HG02840 (cell line): ENCODE measurements around the gene SLC31A1.

Source experiments
- ATAC-seq: cut with Tn5 transposase; IDR thresholded peaks from one replicate; pipeline ENCODE4 v1.9.1; 2021; ENCODE audit warnings: mild to moderate bottlenecking, moderate library complexity, moderate number of reproducible peaks; ENCODE audit not compliant: unreplicated experiment, low FRiP score

The SLC31A1 gene

GRCh38 chr9:113221003-113221799 lies at the start of gene SLC31A1, which contains the start of gene FKBP15:
TSS of gene SLC31A1 (plus strand) at chr9:113221544. CDS start at chr9:113256149, 34,605 bp downstream.
TSS of gene FKBP15 (minus strand) at chr9:113221277. CDS start at chr9:113221243, 34 bp downstream.
- ATAC-seq, result peak; percentile 88

DNA sequence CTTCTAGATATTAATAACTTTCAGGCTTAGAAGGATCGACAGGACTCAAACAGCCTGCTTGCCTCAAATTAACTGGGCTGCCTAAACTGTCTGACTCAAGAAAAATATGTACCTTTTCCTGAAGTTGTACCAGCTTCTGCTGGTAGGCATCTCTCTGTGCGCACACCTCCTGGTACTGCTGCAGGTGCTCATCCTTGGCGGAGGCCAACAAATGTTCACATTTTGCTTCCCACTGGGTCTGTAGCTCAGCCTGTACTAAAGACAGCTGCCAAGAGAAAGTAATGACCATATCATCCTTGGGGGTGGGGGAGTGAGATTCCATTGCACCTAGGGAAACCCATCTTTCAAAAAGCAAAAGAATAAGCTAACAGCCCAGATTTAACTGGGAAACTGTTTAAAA lies 48.0 kb upstream of the SLC31A1 start:
- ATAC-seq, result no peak

GRCh38 chr9:113176803-113177202 lies 44.5 kb upstream of the SLC31A1 start:
- ATAC-seq, result no peak

GRCh38 chr9:113177251-113177650 lies 44.1 kb upstream of the SLC31A1 start:
- ATAC-seq, result no peak

DNA sequence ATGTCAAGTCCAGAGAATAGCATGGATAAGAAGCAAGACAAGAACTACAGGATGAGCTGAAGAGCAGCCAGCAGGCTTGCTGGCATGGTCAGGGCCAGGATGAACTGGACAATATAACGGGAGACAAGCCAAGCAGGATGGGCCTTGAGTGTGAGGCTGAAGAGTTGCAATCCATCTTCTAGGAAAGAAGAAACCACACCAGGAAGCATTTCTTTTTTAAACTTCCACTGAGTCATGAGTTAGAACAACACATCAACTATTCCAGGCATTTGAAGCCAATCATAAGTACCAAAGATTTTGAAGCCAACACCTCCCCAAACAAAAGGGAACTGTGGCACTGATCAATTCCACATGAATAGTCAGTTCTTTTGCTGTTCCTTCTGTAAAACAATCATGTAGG lies 43.3 kb upstream of the SLC31A1 start:
- no peak for ATAC-seq

- no peak for ATAC-seq
Measured at GRCh38 chr9:113179839-113180238, 41.5 kb upstream of the SLC31A1 start.

DNA sequence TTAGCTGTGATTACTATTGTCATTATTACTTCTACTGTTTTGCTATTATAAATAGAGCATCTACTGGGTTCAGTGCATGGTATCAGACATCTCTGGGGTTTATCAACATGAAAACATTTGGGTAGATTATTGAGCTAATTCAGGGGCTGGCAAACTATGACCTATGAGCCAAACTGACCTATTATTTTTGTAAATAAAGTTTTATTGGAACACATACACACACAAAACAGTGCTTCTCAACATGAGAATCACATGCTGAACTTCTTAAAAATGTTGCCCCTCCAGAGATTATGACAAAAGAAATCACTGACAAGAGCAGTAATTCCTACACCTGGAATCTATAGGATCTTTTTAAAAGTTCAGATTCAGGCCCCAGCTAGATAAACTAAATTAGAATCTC lies 40.2 kb upstream of the SLC31A1 start:
- no peak for ATAC-seq

- ATAC-seq, result no peak
Measured at GRCh38 chr9:113183956-113184488, 37.3 kb upstream of the SLC31A1 start.

GRCh38 chr9:113184539-113184938 lies 36.8 kb upstream of the SLC31A1 start:
- no peak for ATAC-seq

DNA sequence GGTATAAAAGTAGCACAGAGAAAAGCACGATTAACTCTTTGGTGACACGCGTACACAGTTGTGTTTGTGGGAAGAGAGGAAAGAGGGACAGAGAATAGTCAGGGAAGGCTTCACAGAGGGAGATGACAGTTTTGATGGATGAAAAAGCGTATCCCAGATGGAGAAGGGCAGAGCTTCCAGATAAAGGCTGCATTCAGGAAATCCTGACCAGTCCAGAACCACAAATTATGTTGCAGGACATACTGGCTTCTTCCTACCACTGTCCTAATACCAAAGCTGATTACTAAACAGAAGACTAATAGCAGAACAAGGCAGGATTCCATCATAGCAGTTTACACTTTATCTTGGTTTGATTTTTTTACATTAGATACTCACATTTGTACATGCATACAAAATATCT lies 36.1 kb upstream of the SLC31A1 start:
- ATAC-seq, result no peak

DNA sequence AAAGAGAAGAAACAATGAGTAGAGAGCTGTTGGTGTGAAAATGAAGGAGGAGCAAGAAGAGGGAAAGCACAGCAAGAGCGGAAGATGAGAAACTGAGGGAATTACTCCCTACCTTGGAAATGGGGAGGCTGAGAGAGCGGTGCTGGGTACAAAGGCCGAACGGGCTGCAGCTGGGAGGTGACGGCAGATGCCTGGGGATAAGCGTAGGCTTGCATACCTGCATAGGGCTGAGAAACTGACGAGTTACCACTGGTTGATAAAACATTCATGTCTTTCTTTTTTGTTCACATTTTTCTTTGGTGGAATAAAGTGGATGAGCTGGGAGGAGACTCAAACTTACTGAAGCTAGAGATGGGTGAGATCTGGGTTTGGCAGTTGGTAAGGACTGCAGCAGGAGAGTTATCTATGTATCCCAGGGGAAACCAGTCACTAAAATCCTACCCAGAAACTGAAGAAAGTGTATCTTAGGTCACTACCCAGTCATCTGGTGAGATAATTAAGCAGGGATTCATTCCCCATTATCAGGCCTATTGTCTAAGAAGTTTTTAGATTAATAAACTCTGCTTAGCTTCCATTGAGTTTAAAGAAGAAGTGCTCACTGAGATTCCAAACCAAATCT lies 35.1 kb upstream of the SLC31A1 start:
- no peak for ATAC-seq

DNA sequence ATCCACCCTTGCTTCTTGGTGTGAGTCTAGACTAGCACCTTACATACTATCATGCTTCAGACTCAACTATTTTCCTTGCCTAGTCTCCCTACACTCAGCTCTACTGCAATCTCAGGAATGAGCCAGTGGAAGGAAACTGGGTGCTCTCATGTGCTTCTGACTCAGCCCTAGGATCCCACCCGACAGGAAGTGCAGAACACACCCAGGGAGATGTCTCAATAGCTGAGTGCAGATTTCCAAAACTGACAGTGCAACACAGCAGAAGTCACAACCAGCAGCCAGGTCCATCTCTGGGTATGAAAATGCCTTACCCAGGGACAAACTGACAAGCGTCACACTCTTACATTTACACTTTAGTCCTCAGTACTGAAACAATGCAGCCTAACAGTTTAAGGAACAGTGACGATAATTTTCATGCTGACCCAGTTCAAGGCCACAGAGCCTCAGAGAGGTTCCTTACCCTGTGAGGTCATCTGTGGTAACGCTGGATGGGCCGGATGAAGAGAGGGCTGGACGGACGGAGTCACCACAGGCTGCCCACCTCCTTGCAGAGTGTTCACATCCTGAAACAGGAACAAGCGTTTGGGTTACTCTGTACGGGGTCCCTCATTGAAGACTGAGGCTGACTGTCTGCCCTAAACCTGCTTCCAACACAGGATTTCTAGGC lies 33.3 kb upstream of the SLC31A1 start:
- ATAC-seq, result no peak

GRCh38 chr9:113192455-113192854 lies 28.9 kb upstream of the SLC31A1 start:
- no peak for ATAC-seq

DNA sequence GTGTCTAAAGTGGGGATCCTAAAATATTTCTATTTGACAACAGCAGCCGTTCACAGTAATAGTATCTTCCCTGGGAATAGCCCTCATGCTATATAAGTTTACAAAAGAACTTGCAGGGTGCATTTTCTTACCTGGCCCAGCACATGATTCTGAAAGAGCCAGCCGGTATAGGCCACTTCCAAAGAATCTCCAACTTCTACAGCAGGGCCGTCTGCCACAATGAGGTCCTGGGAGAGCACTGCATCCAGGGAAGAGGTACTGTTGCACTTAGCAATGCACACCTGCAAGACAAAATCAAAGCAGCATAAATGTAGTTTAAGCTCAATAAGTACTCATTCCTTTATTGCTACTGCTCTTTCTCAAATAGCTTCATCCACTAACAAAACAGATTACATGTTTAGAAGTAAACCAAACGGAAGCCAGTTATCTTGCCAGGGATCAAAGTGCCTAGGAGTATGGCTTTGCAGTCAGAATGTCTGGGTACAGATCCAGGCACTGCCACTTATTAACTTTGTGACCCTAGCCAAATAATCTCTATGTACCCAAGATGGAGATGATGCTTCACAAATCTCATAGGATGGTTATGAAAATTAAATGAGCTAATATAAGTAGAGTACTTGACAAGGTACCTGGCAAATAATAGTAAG lies 21.5 kb upstream of the SLC31A1 start:
- ATAC-seq, result no peak

- ATAC-seq, result no peak
Measured at GRCh38 chr9:113205432-113205831, 15.9 kb upstream of the SLC31A1 start.

GRCh38 chr9:113205861-113206260 lies 15.5 kb upstream of the SLC31A1 start:
- ATAC-seq, result no peak

GRCh38 chr9:113210815-113211214 lies 10.5 kb upstream of the SLC31A1 start:
- no peak for ATAC-seq

DNA sequence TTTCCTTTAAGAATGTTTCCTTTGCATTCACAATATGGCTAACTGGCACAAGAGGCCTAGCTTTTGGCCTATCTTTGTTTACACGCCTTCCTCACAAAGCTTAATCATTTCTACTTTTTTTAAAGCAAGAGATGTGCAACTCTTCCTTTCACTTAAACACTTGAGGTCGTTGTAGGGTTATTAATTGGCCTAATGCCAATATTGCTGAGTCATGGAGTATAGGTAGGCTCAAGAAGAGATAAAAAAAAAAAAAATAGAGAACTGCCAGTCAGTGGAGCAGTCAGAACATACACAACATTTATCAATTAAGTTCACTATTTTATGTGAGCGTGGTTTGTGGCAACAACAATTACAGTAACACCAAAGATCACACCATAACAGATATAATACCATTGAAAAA lies 6.2 kb upstream of the SLC31A1 start:
- no peak for ATAC-seq

DNA sequence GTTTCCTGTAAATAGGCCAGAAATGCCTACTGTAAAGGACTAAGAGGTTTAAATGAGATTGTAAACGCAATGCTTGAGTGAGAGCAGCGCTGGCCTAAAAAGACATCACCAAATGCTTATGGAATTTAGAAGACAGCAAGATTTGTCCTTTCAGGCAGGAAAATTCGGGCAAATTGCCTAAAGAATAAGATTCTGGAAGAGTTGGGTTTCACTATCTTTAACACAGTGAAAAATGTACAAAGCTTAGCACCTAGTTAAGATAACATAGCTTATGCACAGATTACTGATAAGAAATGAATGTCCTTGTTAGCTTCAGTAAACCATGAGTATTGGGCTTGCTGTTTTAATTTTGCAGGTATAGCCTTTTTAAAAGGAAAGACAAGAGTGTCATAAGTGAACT lies 4.9 kb upstream of the SLC31A1 start:
- no peak for ATAC-seq

DNA sequence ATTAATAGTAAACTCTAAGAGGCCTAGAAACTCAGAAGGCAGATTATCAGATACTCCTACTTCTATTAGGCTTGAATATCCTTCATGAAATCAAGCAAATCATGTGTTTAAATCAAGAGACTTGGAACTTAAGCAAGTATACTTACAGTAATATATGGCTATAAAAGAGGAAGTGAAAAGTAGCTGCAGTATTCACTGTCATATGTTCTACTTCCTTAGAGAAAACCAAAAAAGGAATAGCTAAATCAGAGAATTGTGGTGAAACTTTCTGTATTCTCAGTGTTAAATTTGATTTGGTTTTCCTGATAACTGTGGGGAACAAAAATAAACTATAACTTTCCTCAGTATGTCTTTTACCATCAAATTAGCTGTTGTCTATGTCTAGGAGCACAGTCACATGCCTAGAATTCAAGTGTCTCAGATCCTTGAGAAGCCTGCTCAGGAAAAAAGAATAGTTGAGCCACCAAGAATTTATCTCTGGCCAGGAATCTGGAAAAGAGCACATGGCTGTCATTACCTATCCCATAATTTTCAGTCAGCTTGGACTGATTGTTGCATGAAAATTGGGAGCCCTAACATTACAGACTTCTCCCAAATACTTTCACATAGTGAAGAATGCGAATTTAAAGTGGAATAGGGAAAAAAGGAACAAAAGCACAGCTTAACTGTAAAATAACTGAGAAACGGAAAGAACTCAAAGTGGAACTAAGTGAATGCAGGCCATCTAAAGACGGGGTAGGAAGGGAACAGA lies 2.0 kb upstream of the SLC31A1 start:
- ATAC-seq, result peak; percentile 35
